HepG2 (cell line): ENCODE results near the gene PPFIA3. TPM values are rescaled to one million over a fixed set of nuclear protein-coding genes. Genes with fewer than 3 reads are reported as not detected.

Source experiments
- FOXK2 ChIP-seq: fragments of 450-650 bp; IDR thresholded peaks from 2 replicates; pipeline ENCODE4 v1.6.1; 2016
- ISX ChIP-seq: sonication (generic); formaldehyde crosslinking; conservative IDR thresholded peaks from 2 replicates; pipeline ENCODE4 v1.5.0; 2020; ENCODE audit warnings: missing genetic modification reagents
- NFYC ChIP-seq: IDR thresholded peaks from 2 replicates; pipeline ENCODE4 v1.6.1; 2016; ENCODE audit warnings: missing genetic modification reagents, missing compliant biosample characterization
- PAX8 ChIP-seq: sonication (generic); formaldehyde crosslinking; IDR thresholded peaks from 2 replicates; pipeline ENCODE4 v1.8.0; 2022; ENCODE audit warnings: mild to moderate bottlenecking, missing genetic modification reagents, borderline replicate concordance
- PRPF4 ChIP-seq: fragments of 200-400 bp; formaldehyde crosslinking; IDR thresholded peaks from 2 replicates; pipeline ENCODE4 v1.6.1; 2016; ENCODE audit warnings: low read length, low read depth; ENCODE audit not compliant: poor library complexity, severe bottlenecking
- SMC3 ChIP-seq: IDR thresholded peaks from 2 replicates; pipeline ENCODE4 v1.6.1; 2011; ENCODE audit warnings: low read length, improper control_type of control experiment
- SNAPC2 ChIP-seq: sonication (generic); formaldehyde crosslinking; IDR thresholded peaks from 2 replicates; pipeline ENCODE4 v1.8.1; 2022; ENCODE audit warnings: mild to moderate bottlenecking, missing genetic modification reagents
- SOX5 ChIP-seq: IDR thresholded peaks from 2 replicates; pipeline ENCODE4 v1.6.1; 2016; ENCODE audit warnings: borderline replicate concordance
- SP140L ChIP-seq: sonication (generic); formaldehyde crosslinking; IDR thresholded peaks from 2 replicates; pipeline ENCODE4 v1.4.0; 2020; ENCODE audit warnings: missing genetic modification reagents, borderline replicate concordance
- TARDBP ChIP-seq: sonication (generic); formaldehyde crosslinking; IDR thresholded peaks from 2 replicates; pipeline ENCODE4 v1.8.0; 2022; ENCODE audit warnings: mild to moderate bottlenecking, missing genetic modification reagents
- TBP ChIP-seq: sonication (generic); formaldehyde crosslinking; IDR thresholded peaks from 2 replicates; pipeline ENCODE4 v1.5.0; 2020; ENCODE audit warnings: missing genetic modification reagents
- ZBTB8A ChIP-seq: sonication (generic); formaldehyde crosslinking; IDR thresholded peaks from 2 replicates; pipeline ENCODE4 v1.4.0; 2020; ENCODE audit warnings: mild to moderate bottlenecking, low read depth, missing genetic modification reagents, borderline replicate concordance
- ZFP36 ChIP-seq: fragments of 150-350 bp; IDR thresholded peaks from 2 replicates; pipeline ENCODE4 v1.6.1; 2018; ENCODE audit warnings: borderline replicate concordance, low read length, low read depth; ENCODE audit not compliant: partially characterized antibody
- ZFP41 ChIP-seq: sonication (generic); formaldehyde crosslinking; IDR thresholded peaks from 2 replicates; pipeline ENCODE4 v1.4.0; 2020; ENCODE audit warnings: mild to moderate bottlenecking, missing genetic modification reagents, borderline replicate concordance
- ZNF143 ChIP-seq: sonication (generic); formaldehyde crosslinking; IDR thresholded peaks from 2 replicates; pipeline ENCODE4 v1.4.0; 2020; ENCODE audit warnings: missing genetic modification reagents
- ZNF367 ChIP-seq: sonication (generic); formaldehyde crosslinking; IDR thresholded peaks from 2 replicates; pipeline ENCODE4 v1.4.0; 2020; ENCODE audit warnings: missing genetic modification reagents, borderline replicate concordance
- ZNF484 ChIP-seq: sonication (generic); formaldehyde crosslinking; IDR thresholded peaks from 2 replicates; pipeline ENCODE4 v1.5.1; 2020; ENCODE audit warnings: mild to moderate bottlenecking, low read depth, missing genetic modification reagents, borderline replicate concordance
- polyA plus RNA-seq, 8 experiments: library from polyadenylated mRNA; depleted of rRNA in 3 of 8; stranded (reverse) in 7 of 8; unstranded in 1 of 8; fragments of >200 nt; fragmentation: Illumina TruSeq in 4 of 8; extraction: Trizol in 4 of 8; gene quantifications; 2 replicates each; pipeline versions ENCODE4 v1.2.1 to v1.2.3, GENCODE V29; 2011 to 2016; ENCODE audit warnings: low read depth in 4 of 8, missing spikeins in 1 of 8, mixed read lengths in 1 of 8; ENCODE audit not compliant: insufficient read depth in 1 of 8
- total RNA-seq, 5 experiments: library from RNA; depleted of rRNA; stranded (reverse); fragments of >200 nt; fragmentation: Illumina TruSeq; extraction: Trizol; gene quantifications; 2 replicates each; pipeline ENCODE4 v1.2.3, GENCODE V29; 2016; ENCODE audit warnings: low read depth in 1 of 5
- TF ChIP-seq, protein P1 (sequence below): sonication (generic); formaldehyde crosslinking; conservative IDR thresholded peaks from 2 replicates; pipeline ENCODE4 v1.4.0; 2020; ENCODE audit warnings: missing genetic modification reagents
- TF ChIP-seq, protein P2 (sequence below): sonication (generic); formaldehyde crosslinking; IDR thresholded peaks from 2 replicates; pipeline ENCODE4 v1.8.0; 2022; ENCODE audit warnings: mild to moderate bottlenecking, missing genetic modification reagents
- TF ChIP-seq, protein P3 (sequence below): IDR thresholded peaks from 2 replicates; pipeline ENCODE4 v1.6.1; 2016; ENCODE audit warnings: missing genetic modification reagents, missing compliant biosample characterization
- TF ChIP-seq, protein P4 (sequence below): sonication (generic); formaldehyde crosslinking; IDR thresholded peaks from 2 replicates; pipeline ENCODE4 v1.4.0; 2020; ENCODE audit warnings: mild to moderate bottlenecking, missing genetic modification reagents, borderline replicate concordance
- TF ChIP-seq, protein P5 (sequence below): sonication (generic); formaldehyde crosslinking; IDR thresholded peaks from 2 replicates; pipeline ENCODE4 v1.4.0; 2020; ENCODE audit warnings: mild to moderate bottlenecking, low read depth, missing genetic modification reagents
- TF ChIP-seq, protein P6 (sequence below): sonication (generic); formaldehyde crosslinking; IDR thresholded peaks from 2 replicates; pipeline ENCODE4 v1.8.1; 2023; ENCODE audit warnings: mild to moderate bottlenecking, missing genetic modification reagents

Gene PPFIA3
- total and polyA plus RNA-seq, 2 of the 13 experiments (the other 11 are each of a cell fraction or from before 2014, with no cell fraction given): 6.7 to 8.6 TPM

DNA sequence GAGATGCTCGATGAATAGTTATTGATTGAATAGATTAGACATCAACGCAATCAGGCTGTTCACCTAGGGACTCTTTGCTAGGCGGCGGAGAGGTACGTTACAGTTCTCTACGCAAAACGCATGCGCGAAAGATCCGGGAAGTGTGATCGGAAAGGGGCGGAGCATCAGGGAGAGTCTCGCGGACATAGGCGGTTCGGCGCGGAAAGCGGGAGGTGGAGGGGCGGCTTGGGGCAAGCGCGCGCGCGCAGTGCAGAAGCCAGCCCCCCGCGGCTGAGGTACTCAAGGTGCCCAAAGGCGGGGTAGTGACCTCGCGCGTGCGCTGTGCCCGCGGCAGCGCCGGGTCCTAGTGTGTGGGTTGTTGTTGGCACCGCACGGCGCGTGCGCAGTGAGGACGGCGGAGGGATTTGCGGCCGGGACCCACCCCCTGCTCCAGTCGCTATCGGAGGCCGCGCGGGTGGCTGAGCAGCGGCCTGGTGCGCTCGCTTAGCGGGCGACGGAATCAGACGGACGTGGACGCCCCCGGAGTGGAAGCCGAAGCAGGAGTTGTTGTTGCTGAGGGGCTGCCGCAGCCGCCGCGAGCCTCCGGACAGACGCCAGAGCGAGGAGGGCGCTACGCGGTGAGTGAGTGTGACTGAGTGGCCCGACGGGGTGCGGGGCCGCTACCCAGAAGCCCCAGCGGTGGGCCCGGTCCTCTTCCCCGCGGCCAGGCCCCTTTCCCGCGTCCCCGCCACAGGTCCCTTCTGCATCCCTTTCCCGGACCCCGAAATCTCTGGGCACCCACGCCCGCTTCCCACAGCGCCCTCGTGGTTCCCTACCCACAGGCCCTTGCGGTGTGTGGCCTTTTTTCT lies 34.1 kb upstream of the PPFIA3 start, which contains the start of gene SNRNP70 (continued):
- TF ChIP-seq ZNF367 (CRISPR knock-in tag) (peak; percentile 34; the same call in 1 of the 2 replicates), FOXK2 (peak; percentile 78), ZNF143 (CRISPR knock-in tag) (peak; percentile 88), NFYC (CRISPR knock-in tag) (peak; percentile 25; the same call in 1 of the 2 replicates), TARDBP (peak; percentile 27; the same call in 1 of the 2 replicates), ZBTB8A (CRISPR knock-in tag) (no peak; the same call in 1 of the 2 replicates), ZFP41 (CRISPR knock-in tag) (no peak), SOX5 (CRISPR knock-in tag) (0 out of 2 replicates have a peak, but pooled peaks have one; percentile 28), SNAPC2 (CRISPR knock-in tag) (no peak; the same call in 1 of the 2 replicates), PRPF4 (no peak), ZNF484 (no peak), PAX8 (no peak), ISX (no peak; the same call in 1 of the 2 replicates), ZFP36 (no peak), TBP (CRISPR knock-in tag) (0 out of 2 replicates have a peak, but pooled peaks have one; percentile 2), SMC3 (no peak), SP140L (no peak; the same call in 1 of the 2 replicates)
- TF ChIP-seq, protein P1, sequence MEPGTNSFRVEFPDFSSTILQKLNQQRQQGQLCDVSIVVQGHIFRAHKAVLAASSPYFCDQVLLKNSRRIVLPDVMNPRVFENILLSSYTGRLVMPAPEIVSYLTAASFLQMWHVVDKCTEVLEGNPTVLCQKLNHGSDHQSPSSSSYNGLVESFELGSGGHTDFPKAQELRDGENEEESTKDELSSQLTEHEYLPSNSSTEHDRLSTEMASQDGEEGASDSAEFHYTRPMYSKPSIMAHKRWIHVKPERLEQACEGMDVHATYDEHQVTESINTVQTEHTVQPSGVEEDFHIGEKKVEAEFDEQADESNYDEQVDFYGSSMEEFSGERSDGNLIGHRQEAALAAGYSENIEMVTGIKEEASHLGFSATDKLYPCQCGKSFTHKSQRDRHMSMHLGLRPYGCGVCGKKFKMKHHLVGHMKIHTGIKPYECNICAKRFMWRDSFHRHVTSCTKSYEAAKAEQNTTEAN (CRISPR knock-in tag): peak; percentile 56; the same call in 1 of the 2 replicates
- TF ChIP-seq, protein P2, sequence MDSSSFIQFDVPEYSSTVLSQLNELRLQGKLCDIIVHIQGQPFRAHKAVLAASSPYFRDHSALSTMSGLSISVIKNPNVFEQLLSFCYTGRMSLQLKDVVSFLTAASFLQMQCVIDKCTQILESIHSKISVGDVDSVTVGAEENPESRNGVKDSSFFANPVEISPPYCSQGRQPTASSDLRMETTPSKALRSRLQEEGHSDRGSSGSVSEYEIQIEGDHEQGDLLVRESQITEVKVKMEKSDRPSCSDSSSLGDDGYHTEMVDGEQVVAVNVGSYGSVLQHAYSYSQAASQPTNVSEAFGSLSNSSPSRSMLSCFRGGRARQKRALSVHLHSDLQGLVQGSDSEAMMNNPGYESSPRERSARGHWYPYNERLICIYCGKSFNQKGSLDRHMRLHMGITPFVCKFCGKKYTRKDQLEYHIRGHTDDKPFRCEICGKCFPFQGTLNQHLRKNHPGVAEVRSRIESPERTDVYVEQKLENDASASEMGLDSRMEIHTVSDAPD (CRISPR knock-in tag): 0 out of 2 replicates have a peak, but pooled peaks have one; percentile 30
- TF ChIP-seq, protein P3, sequence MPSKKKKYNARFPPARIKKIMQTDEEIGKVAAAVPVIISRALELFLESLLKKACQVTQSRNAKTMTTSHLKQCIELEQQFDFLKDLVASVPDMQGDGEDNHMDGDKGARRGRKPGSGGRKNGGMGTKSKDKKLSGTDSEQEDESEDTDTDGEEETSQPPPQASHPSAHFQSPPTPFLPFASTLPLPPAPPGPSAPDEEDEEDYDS: peak; percentile 43; the same call in 1 of the 2 replicates
- TF ChIP-seq, protein P4, sequence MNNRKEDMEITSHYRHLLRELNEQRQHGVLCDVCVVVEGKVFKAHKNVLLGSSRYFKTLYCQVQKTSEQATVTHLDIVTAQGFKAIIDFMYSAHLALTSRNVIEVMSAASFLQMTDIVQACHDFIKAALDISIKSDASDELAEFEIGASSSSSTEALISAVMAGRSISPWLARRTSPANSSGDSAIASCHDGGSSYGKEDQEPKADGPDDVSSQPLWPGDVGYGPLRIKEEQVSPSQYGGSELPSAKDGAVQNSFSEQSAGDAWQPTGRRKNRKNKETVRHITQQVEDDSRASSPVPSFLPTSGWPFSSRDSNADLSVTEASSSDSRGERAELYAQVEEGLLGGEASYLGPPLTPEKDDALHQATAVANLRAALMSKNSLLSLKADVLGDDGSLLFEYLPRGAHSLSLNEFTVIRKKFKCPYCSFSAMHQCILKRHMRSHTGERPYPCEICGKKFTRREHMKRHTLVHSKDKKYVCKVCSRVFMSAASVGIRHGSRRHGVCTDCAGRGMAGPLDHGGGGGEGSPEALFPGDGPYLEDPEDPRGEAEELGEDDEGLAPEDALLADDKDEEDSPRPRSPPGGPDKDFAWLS (CRISPR knock-in tag): no peak
- TF ChIP-seq, protein P5, sequence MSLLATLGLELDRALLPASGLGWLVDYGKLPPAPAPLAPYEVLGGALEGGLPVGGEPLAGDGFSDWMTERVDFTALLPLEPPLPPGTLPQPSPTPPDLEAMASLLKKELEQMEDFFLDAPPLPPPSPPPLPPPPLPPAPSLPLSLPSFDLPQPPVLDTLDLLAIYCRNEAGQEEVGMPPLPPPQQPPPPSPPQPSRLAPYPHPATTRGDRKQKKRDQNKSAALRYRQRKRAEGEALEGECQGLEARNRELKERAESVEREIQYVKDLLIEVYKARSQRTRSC: no peak
- TF ChIP-seq, protein P6, sequence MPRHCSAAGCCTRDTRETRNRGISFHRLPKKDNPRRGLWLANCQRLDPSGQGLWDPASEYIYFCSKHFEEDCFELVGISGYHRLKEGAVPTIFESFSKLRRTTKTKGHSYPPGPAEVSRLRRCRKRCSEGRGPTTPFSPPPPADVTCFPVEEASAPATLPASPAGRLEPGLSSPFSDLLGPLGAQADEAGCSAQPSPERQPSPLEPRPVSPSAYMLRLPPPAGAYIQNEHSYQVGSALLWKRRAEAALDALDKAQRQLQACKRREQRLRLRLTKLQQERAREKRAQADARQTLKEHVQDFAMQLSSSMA (CRISPR knock-in tag): no peak; the same call in 1 of the 2 replicates
